ENCODE results near the gene RAD51B. TPM values are rescaled to one million over a fixed set of nuclear protein-coding genes. Genes with fewer than 3 reads are reported as not detected.

RAD51B gene
- total and polyA plus RNA-seq, 9 of the 15 experiments (the other 6 are each of a cell fraction or from before 2014, with no cell fraction given): 8.5 to 17.3 (median 11.3) TPM

DNA sequence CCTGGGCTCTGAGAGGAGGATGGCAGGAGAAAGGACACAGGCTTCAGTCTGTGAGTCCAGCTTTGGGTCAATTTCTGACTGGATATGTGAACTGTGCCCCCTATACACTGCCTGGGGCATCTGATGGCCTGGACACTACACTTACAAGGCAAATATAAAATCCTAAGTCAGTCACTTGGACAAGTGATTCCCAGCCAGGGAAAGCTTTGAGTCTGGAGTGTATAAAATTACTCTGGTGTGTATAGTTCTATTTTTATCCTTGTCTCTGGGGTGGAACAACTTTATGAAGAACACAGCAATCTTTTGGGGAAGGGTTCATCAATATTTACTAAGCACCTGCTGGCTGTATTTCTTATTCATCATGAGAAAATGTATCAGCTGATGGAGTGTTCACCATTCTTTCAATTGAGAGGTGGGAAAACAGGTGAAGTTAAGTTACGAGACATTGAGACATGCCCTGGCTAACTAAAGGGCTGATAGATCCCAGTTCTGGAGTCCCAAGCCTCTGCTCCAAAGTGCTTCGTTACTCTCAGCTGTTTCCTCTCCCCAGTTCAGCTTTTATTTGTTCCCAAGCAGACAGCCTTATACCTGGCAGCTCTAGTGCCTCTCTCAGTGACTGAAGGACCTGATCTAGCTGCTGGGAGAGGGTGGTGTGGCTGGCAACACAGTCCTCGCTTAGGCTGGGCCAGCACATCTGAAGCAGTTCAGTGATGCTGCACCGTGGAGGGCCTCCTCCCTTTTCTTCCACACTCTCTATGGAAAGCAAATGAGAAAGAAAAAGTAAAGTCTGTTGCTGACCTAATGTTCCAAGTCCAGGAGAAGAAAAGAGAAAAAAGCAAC is 34.1 kb upstream of the RAD51B start (continued):
- TF ChIP-seq, protein P1, sequence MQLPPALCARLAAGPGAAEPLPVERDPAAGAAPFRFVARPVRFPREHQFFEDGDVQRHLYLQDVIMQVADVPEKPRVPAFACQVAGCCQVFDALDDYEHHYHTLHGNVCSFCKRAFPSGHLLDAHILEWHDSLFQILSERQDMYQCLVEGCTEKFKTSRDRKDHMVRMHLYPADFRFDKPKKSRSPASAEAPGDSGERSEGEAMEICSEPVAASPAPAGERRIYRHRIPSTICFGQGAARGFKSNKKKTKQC (CRISPR knock-in tag; IDR thresholded peaks at IDR 0.05): no peak
- TF ChIP-seq SPI1 (IDR thresholded peaks at IDR 0.05; ENCODE audit: borderline replicate concordance, low read depth, low read length) (no peak), RNF2 (IDR thresholded peaks at IDR 0.05) (no peak), ZNF445 (CRISPR knock-in tag; IDR thresholded peaks at IDR 0.05; ENCODE audit: low read depth) (no peak), ZNF408 (CRISPR knock-in tag; IDR thresholded peaks at IDR 0.05; ENCODE audit: low read depth) (no peak), HDAC3 (IDR thresholded peaks at IDR 0.05; ENCODE audit: borderline replicate concordance, partially characterized antibody) (no peak)

DNA sequence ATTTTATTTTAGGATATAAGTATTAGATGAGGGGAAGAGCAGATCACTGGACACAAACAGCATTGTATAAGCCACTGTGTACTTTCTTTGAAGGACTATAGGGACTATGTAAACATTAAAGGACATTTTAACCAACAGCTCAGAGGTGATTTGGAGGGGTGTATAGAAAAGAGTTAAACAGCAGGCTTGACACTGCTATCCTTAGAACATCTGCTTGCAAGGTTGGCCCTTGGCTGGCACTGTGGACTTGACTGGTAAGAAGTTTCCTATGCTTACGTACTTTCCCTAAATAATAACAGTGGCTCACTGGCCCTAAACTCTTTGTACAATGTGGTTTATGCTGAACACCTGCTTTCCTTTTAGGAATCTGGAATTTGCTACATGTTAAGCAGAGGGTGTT is 31.9 kb upstream of the RAD51B start:
- no peaks in the 10 kb centered on the region for H3K9me3 ChIP-seq (replicated peaks; ENCODE audit: control insufficient read depth, insufficient read depth, low read depth, low read length)
- intact Hi-C loops (cut with micrococcal nuclease): no loop called here
- no peak overlapping the region for H2AFZ ChIP-seq (ENCODE audit: low read depth, low read length)
- FAIRE-seq (no peak), ATAC-seq (no peak), DNase-seq (ENCODE audit: extremely low read depth in 1 of 4, low spot score in 3 of 4) (no peak)
- no peak overlapping the region for H3K27ac ChIP-seq (ENCODE audit: extremely low read depth, low read depth, low read length)
- H3K4me2 ChIP-seq (ENCODE audit: insufficient read depth, low read length): no peak overlapping the region
- H3K9me1 ChIP-seq (ENCODE audit: control insufficient read depth, insufficient read depth, low read length): no peaks in the 10 kb centered on the region
- no peaks in the 10 kb centered on the region for H3K27me3 ChIP-seq (ENCODE audit: control insufficient read depth in 2 of 2, insufficient read depth in 2 of 2, low read length in 2 of 2)
- H3K9ac ChIP-seq (ENCODE audit: insufficient read depth in 1 of 2, low read depth in 2 of 2, low read length in 2 of 2): no peak overlapping the region
- TF ChIP-seq XRCC5 (IDR thresholded peaks at IDR 0.05; ENCODE audit: low read depth, low read length) (no peak), MEF2D (tag; conservative IDR thresholded peaks at IDR 0.05; ENCODE audit: low read depth) (no peak), STAG1 (CRISPR knock-in tag; IDR thresholded peaks at IDR 0.05; ENCODE audit: borderline replicate concordance) (no peak), RBM34 (IDR thresholded peaks at IDR 0.05; ENCODE audit: borderline replicate concordance, insufficient read depth, low read length) (no peak), HMGN3 (IDR thresholded peaks at IDR 0.05; ENCODE audit: borderline replicate concordance, extremely low read depth, insufficient read length, low read depth, low read length) (no peak), NFYB (IDR thresholded peaks at IDR 0.05; ENCODE audit: extremely low read depth, insufficient read length) (no peak), FOXJ2 (tag; IDR thresholded peaks at IDR 0.05) (no peak), MTF1 (CRISPR knock-in tag; IDR thresholded peaks at IDR 0.05; ENCODE audit: borderline replicate concordance) (no peak)
- POLR2A ChIA-PET: no interaction called here
- no peaks in the 10 kb centered on the region for H4K20me1 ChIP-seq (replicated peaks; ENCODE audit: control insufficient read depth, insufficient read depth, low read length)
- no peaks in the 10 kb centered on the region for H3K79me2 ChIP-seq (ENCODE audit: control insufficient read depth, insufficient read depth, low read length)
- CTCF ChIA-PET (ENCODE audit: low intra/inter-chr PET ratio): no interaction called here
- no TSS peak for BruUV-seq (replicated peaks)
- H3K4me3 ChIP-seq: no peak overlapping the region
- WGBS (ENCODE audit: insufficient coverage, low coverage, missing lambda C conversion rate): 100% methylated on average over 1 of the region's 1 CpG
- in situ Hi-C loops (cut with MboI): no loop called here
- H3K4me1 ChIP-seq (replicated peaks in 1 of 2; ENCODE audit: control insufficient read depth in 2 of 2, insufficient read depth in 2 of 2, low read length in 2 of 2): peaks cover 0 to 2% of the 10 kb centered on the region in 2 experiments; a peak in 1 of 5 replicates
- peaks cover 67% of the 10 kb centered on the region; the same call in 2 of the 3 replicates for H3K36me3 ChIP-seq (ENCODE audit: control insufficient read depth, insufficient read depth, low read length)

Data from K562 (cell line).